Gastroesophageal sphincter (tissue), 3 donors: ENCODE results near the gene SEZ6L.

ENCODE experiments used
- EP300 ChIP-seq: sonication (generic); formaldehyde crosslinking; IDR thresholded peaks from one replicate; pipeline ENCODE4 v1.6.1; 2017; ENCODE audit warnings: antibody characterized with exemption, mild to moderate bottlenecking
- POLR2A ChIP-seq, 2 donors: fragments of 450-650 bp; IDR thresholded peaks; one replicate each; pipeline ENCODE4 v1.6.1; 2017; ENCODE audit warnings: antibody characterized with exemption in 2 of 2, mild to moderate bottlenecking in 2 of 2, moderate library complexity in 1 of 2
- POLR2AphosphoS5 ChIP-seq: sonication (generic); formaldehyde crosslinking; IDR thresholded peaks from one replicate; pipeline ENCODE4 v1.6.1; 2017; ENCODE audit warnings: antibody characterized with exemption
- TF ChIP-seq, protein P1 (sequence below), 4 experiments: fragments of 200-600 bp in 2 of 4; fragments of 450-650 bp in 2 of 4; sonication (generic) in 1 of 4; IDR thresholded peaks; one replicate each; pipeline ENCODE4 v1.5.1; 2017 to 2019; ENCODE audit warnings: antibody characterized with exemption in 4 of 4, mild to moderate bottlenecking in 2 of 4, moderate library complexity in 2 of 4

DNA sequence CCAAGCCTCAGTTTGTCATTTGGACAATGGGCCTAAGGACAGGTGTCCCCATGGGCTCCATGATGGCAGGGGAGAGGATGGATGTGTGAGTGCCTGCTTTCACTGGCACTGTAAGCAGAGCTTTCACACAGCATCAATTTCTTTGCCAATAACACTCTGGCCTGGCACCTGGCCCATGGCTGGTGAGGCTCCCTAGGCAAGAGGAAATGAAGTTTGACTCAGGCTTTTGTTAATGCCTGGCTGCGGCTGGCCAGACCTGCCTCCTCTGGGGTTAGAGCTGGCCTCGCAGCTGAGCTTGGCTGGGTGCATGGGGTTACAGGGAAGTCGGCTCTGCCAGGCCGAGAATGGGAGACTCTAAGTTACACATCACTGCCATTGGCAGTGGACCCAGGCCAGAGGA lies 30.0 kb upstream of the SEZ6L start:
- TF ChIP-seq, protein P1, sequence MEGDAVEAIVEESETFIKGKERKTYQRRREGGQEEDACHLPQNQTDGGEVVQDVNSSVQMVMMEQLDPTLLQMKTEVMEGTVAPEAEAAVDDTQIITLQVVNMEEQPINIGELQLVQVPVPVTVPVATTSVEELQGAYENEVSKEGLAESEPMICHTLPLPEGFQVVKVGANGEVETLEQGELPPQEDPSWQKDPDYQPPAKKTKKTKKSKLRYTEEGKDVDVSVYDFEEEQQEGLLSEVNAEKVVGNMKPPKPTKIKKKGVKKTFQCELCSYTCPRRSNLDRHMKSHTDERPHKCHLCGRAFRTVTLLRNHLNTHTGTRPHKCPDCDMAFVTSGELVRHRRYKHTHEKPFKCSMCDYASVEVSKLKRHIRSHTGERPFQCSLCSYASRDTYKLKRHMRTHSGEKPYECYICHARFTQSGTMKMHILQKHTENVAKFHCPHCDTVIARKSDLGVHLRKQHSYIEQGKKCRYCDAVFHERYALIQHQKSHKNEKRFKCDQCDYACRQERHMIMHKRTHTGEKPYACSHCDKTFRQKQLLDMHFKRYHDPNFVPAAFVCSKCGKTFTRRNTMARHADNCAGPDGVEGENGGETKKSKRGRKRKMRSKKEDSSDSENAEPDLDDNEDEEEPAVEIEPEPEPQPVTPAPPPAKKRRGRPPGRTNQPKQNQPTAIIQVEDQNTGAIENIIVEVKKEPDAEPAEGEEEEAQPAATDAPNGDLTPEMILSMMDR (IDR thresholded peaks at IDR 0.05) = no peak
- TF ChIP-seq POLR2A (IDR thresholded peaks at IDR 0.05) (no peak), POLR2AphosphoS5 (no peak), EP300 (no peak)
